ENCODE results near the gene USP15. TPM values are rescaled to one million over a fixed set of nuclear protein-coding genes. Genes with fewer than 3 reads are reported as not detected.

USP15 gene
- total and polyA plus RNA-seq, 4 experiments from 2014 or later: 79.1 to 156 (median 119) TPM

DNA sequence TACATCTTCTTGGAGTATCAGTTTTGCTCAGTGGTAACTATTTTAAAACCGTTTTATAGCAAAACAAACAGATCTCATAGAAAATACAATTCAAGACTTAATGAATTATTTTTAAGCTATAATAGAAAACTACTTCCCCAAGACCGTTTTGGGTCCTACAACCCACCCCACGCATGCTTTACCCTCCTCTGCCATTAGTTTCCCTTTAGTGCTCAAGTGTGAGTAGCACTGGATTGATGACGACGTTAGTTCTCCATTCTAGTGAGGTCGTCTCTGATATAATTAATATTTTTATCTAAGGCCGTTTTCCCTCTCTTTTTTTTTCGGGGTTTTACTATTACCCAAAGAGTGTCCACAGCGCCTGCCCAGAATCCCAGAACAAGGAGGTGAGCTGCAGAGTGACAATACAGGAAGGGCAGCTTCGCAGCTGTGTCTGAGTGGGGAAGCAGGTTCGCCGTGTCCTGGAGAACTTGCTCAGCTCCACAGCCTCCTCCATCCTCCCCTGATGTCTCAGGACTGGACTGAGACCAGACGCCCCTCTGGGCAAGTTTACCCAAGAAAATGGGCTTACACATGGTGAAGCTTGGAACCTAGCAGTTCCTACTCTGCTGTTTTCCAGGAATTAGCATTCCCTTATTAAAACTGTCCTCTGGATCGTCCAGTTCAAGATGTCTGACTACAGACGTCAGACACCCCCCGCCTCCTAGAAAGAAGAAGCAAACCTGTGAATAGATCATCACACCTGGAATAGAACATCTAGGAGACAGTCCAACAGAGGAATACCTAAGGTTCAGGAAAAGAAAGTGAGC, 174.5 kb downstream of the USP15 start:
- peak in 1 of 5 donors; percentile 5 for DNase-seq
- POLR2A ChIA-PET (ENCODE audit: partially characterized antibody): interaction anchor here (0.6 to 2.6 kb wide), 3 partner anchors 21 to 169 kb away, joined by 3 to 11 read pairs (median 4); partner anchors contain the start of gene MON2
- peaks cover 11% of the 10 kb centered on the region for H3K27me3 ChIP-seq (ENCODE audit: insufficient read depth, low read length)

DNA sequence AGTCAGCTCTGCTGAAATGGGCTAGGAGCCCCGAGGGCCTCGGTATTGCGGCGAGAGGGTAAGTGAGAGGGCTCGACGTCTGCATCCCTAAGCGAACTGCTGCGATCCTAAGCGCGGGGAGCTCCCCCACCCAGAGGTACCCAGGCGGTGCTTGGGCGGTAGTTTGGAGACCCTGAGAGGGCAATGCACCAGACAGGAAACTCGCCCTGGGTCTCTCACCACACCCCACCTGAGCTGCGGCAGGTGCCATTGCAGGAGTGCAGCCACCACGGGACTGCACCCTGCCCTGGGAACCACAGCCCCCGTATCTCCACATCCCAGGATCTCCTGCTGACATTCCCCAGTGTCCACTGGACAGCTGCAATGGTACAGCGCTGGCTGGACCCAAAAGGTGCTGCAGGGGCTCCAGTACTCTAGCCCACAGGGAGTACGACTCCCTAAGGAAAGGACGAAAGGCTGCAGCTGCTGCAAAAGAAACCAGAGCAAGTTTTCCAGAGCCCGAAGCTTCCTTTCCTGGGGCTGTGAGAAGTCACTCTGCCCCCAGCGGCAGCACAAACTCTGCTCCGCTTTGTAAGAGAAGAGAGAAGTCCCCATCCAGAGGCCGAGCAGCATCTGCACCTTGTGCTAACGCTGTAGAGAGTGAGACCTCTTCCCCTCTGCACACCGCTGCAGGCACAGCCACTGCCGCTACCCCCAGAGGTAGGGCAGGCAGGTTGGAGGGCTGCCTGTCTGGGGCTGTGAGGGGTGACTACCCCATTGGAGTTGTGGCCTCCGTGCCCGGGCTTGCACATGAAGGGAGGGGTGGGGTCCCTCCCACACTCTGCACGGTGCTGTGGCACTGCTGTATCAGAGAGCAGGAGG, 175.3 kb downstream of the USP15 start:
- peaks cover 5 to 6% of the 10 kb centered on the region in 2 donors for H3K27me3 Mint-ChIP-seq
- Histone ChIP-seq H3K27ac (ENCODE audit: low read depth, low read length) (no peak overlapping the region), H3K36me3 (ENCODE audit: insufficient read depth, low read length) (no peaks in the 10 kb centered on the region), H3K4me3 (ENCODE audit: low read length in 2 of 2) (peak overlapping the region; percentile 64 to 78), H3K9me3 (ENCODE audit: control insufficient read depth in 1 of 2, low read length in 2 of 2) (no peaks in the 10 kb centered on the region), H3K4me1 (ENCODE audit: insufficient read depth, low read length) (peaks cover 21% of the 10 kb centered on the region), H3K27me3 (ENCODE audit: insufficient read depth, low read length) (peaks cover 11% of the 10 kb centered on the region)
- POLR2A ChIA-PET (ENCODE audit: partially characterized antibody): interaction anchor here (0.6 to 2.6 kb wide), 3 partner anchors 22 to 168 kb away, joined by 3 to 11 read pairs (median 4); partner anchors contain the start of gene MON2
- H3K4me1 Mint-ChIP-seq: peaks cover 8 to 21% (median 16%) of the 10 kb centered on the region in 4 donors
- CTCF ChIA-PET (ENCODE audit: partially characterized antibody): interaction anchor here (0.7 to 6.6 kb wide), 18 partner anchors 8 to 378 kb away, joined by 3 to 162 read pairs (median 6); partner anchors contain the start of gene MON2
- no peaks in the 10 kb centered on the region for H3K9me3 Mint-ChIP-seq
- DNase-seq: peak in 4 of 5 donors; percentile 17 to 22 (median 20)
- H3K4me3 Mint-ChIP-seq: peak overlapping the region; percentile 79 to 90 (median 86)
- H3K36me3 Mint-ChIP-seq: no peaks in the 10 kb centered on the region
- intact Hi-C loops (cut with micrococcal nuclease): loop anchor here (5.0 kb wide), 1 partner anchor 92 kb away; no protein-coding TSS in a partner anchor
- H3K27ac Mint-ChIP-seq: peak overlapping the region in 3 of 7 donors; percentile 2 to 33 (median 29)

More for the DNA sequence above, 174.5 kb downstream of the USP15 start:
- H3K4me1 ChIP-seq (ENCODE audit: insufficient read depth, low read length): peaks cover 21% of the 10 kb centered on the region
- Mint-ChIP-seq H3K36me3 (no peaks in the 10 kb centered on the region), H3K27me3 (peaks cover 5 to 10% of the 10 kb centered on the region in 2 donors), H3K4me3 (peak overlapping the region; percentile 79 to 90 (median 86)), H3K27ac (peak overlapping the region in 3 of 7 donors; percentile 10 to 33 (median 29)), H3K9me3 (no peaks in the 10 kb centered on the region), H3K4me1 (peaks cover 8 to 21% (median 16%) of the 10 kb centered on the region in 4 donors)
- peak overlapping the region; percentile 64 to 78 for H3K4me3 ChIP-seq (ENCODE audit: low read length in 2 of 2)
- intact Hi-C loops (cut with micrococcal nuclease): loop anchor here (1.0 to 5.0 kb wide), 2 partner anchors 32 to 93 kb away; partner anchors contain the start of gene MON2
- no peaks in the 10 kb centered on the region for H3K36me3 ChIP-seq (ENCODE audit: insufficient read depth, low read length)
- H3K27ac ChIP-seq (ENCODE audit: low read depth, low read length): no peak overlapping the region
- CTCF ChIA-PET (ENCODE audit: partially characterized antibody): interaction anchor here (0.7 to 6.6 kb wide), 12 partner anchors 8 to 379 kb away, joined by 3 to 162 read pairs (median 4); partner anchors contain the start of gene MON2
- no peaks in the 10 kb centered on the region for H3K9me3 ChIP-seq (ENCODE audit: control insufficient read depth in 1 of 2, low read length in 2 of 2)

DNA sequence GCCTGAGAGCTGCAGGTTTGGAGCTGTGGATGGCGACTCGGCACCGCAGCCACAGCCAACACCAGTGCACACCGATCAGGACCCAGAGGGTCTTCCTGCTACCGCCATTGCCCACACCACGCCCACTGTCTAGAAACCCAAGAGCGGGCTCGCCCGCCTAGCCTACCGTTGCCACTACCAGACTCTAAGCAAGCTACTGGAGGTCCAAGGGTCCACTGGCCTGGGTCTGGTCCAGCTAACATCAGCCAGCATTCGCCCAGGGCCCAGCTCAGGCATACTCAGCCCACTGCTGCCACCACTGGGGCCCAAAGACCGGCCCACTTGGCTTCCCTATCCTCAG, 175.9 kb downstream of the USP15 start:
- peaks cover 3 to 6% of the 10 kb centered on the region in 2 donors for H3K27me3 Mint-ChIP-seq
- H3K36me3 ChIP-seq (ENCODE audit: insufficient read depth, low read length): no peaks in the 10 kb centered on the region
- ChIA-PET POLR2A (ENCODE audit: partially characterized antibody) (interaction anchor here (1.2 to 2.6 kb wide), 2 partner anchors 167 to 358 kb away, joined by 3 to 11 read pairs; no protein-coding TSS in a partner anchor), CTCF (ENCODE audit: partially characterized antibody) (interaction anchor here (1.2 to 6.6 kb wide), 13 partner anchors 8 to 377 kb away, joined by 3 to 162 read pairs (median 7); partner anchors contain the start of gene MON2)
- DNase-seq: no peak
- H3K36me3 Mint-ChIP-seq: no peaks in the 10 kb centered on the region
- H3K4me1 Mint-ChIP-seq: peaks cover 8 to 21% (median 16%) of the 10 kb centered on the region in 4 donors
- H3K27ac Mint-ChIP-seq: no peak overlapping the region
- peaks cover 21% of the 10 kb centered on the region for H3K4me1 ChIP-seq (ENCODE audit: insufficient read depth, low read length)
- H3K4me3 Mint-ChIP-seq: peak overlapping the region in 7 of 8 donors; percentile 46 to 90 (median 86)
- intact Hi-C loops (cut with micrococcal nuclease): loop anchor here (5.0 kb wide), 1 partner anchor 91 kb away; no protein-coding TSS in a partner anchor
- peaks cover 0 to 4% (median 0%) of the 10 kb centered on the region in 8 donors for H3K9me3 Mint-ChIP-seq
- peaks cover 11% of the 10 kb centered on the region for H3K27me3 ChIP-seq (ENCODE audit: insufficient read depth, low read length)
- H3K9me3 ChIP-seq (ENCODE audit: control insufficient read depth in 1 of 2, low read length in 2 of 2): no peaks in the 10 kb centered on the region
- H3K27ac ChIP-seq (ENCODE audit: low read depth, low read length): no peak overlapping the region
- H3K4me3 ChIP-seq (ENCODE audit: low read length in 2 of 2): peak overlapping the region in 1 of 2 donors; percentile 64

DNA sequence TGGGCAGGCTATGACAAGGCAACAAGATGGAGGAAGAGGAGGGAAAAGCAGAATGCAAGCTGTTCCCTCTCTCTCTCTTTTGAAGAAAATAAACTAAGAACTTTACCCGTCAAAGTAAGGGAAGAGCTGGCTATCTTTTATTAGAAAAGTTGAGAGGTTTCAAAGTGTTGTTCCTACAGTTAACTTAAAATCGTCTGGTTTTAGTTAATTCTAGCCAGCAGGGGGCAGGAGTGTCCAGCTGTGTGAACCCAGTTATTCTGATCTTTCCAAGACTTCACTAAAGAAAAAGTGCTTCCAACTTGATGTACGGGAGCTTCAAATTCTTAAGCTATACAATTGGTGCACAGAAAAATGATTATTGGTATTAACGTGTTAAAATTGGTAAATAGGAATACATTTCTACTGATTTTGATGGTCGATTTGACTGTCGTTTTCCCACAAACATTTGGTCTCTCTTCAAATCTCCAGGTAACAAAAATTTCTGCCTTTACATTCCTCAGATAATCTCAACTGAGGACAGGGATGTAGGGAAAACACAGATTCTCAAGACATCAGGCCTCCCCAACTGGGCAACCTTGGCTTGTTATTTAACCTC, 178.0 kb downstream of the USP15 start:
- POLR2A ChIA-PET (ENCODE audit: partially characterized antibody): interaction anchor here (0.9 kb wide), 1 partner anchor 361 kb away, joined by 3 read pairs; no protein-coding TSS in a partner anchor
- CTCF ChIA-PET (ENCODE audit: partially characterized antibody): interaction anchor here (0.8 to 6.6 kb wide), 39 partner anchors 10 to 378 kb away, joined by 3 to 162 read pairs (median 4); partner anchors contain the start of gene MON2

DNA sequence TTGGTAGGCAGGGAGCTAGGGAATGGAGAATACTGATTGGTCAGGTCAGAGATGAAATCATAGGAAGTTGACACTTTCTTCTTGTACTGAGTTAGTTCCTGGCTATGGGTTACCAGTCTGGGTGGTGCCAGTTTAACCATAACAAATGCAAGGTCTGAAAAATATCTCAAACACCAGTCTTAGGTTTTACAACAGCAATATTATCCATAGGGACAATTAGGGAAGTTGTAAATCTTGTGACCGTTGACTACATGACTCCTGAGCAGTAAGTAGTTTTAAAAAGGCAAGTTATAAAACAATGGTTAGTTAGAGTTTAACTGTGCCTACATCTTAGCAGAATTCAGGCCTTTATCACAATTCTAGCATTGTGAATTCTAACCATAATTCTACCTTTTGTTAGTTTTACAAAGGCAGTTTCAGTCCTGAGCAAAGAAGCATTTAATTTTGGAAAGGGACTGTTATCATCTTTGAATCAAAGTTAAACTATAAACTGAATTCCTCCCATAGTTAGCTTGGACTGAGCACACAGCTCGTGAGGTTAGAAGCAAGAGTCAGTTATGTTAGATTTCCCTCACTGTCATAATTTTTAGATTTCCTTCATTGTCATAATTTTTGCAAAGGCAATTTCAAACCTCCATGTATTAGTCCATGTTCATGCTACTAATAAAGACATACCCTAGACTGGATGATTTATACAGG, 186.7 kb downstream of the USP15 start:
- Mint-ChIP-seq H3K4me3 (no peak overlapping the region), H3K27ac (no peak overlapping the region), H3K9me3 (peaks cover 6 to 44% (median 33%) of the 10 kb centered on the region in 8 donors), H3K27me3 (peaks cover 2 to 6% of the 10 kb centered on the region in 2 donors), H3K36me3 (peaks cover 0 to 2% of the 10 kb centered on the region in 2 donors), H3K4me1 (no peaks in the 10 kb centered on the region)
- H3K9me3 ChIP-seq (ENCODE audit: control insufficient read depth in 1 of 2, low read length in 2 of 2): peaks cover 0 to 9% of the 10 kb centered on the region in 2 donors
- ChIA-PET POLR2A (ENCODE audit: partially characterized antibody) (interaction anchor here (0.9 kb wide), 1 partner anchor 187 kb away, joined by 3 read pairs; the partner anchor contains the start of gene USP15), CTCF (ENCODE audit: partially characterized antibody) (interaction anchor here (0.7 to 3.4 kb wide), 3 partner anchors 10 to 349 kb away, joined by 3 to 18 read pairs (median 3); no protein-coding TSS in a partner anchor)
- DNase-seq: no peak
- H3K36me3 ChIP-seq (ENCODE audit: insufficient read depth, low read length): no peaks in the 10 kb centered on the region
- intact Hi-C loops (cut with micrococcal nuclease): no loop called here
- H3K27me3 ChIP-seq (ENCODE audit: insufficient read depth, low read length): no peaks in the 10 kb centered on the region
- no peak overlapping the region for H3K4me3 ChIP-seq (ENCODE audit: low read length in 2 of 2)
- no peak overlapping the region for H3K27ac ChIP-seq (ENCODE audit: low read depth, low read length)
- H3K4me1 ChIP-seq (ENCODE audit: insufficient read depth, low read length): no peaks in the 10 kb centered on the region

More for the DNA sequence above, 178.0 kb downstream of the USP15 start:
- H3K4me3 Mint-ChIP-seq: no peak overlapping the region
- H3K9me3 Mint-ChIP-seq: peaks cover 7 to 25% (median 13%) of the 10 kb centered on the region in 8 donors
- H3K27me3 Mint-ChIP-seq: peaks cover 2 to 3% of the 10 kb centered on the region in 2 donors
- Histone ChIP-seq H3K27ac (ENCODE audit: low read depth, low read length) (no peak overlapping the region), H3K27me3 (ENCODE audit: insufficient read depth, low read length) (peaks cover 7% of the 10 kb centered on the region), H3K9me3 (ENCODE audit: control insufficient read depth in 1 of 2, low read length in 2 of 2) (no peaks in the 10 kb centered on the region), H3K36me3 (ENCODE audit: insufficient read depth, low read length) (no peaks in the 10 kb centered on the region), H3K4me3 (ENCODE audit: low read length in 2 of 2) (no peak overlapping the region), H3K4me1 (ENCODE audit: insufficient read depth, low read length) (peaks cover 21% of the 10 kb centered on the region)
- intact Hi-C loops (cut with micrococcal nuclease): loop anchor here (1.0 to 5.0 kb wide), 5 partner anchors 89 to 375 kb away; no protein-coding TSS in a partner anchor
- H3K27ac Mint-ChIP-seq: no peak overlapping the region
- peak; percentile 40 to 47 (median 41) for DNase-seq
- peaks cover 8 to 21% (median 16%) of the 10 kb centered on the region in 4 donors for H3K4me1 Mint-ChIP-seq
- peaks cover 1 to 4% of the 10 kb centered on the region in 2 donors for H3K36me3 Mint-ChIP-seq

DNA sequence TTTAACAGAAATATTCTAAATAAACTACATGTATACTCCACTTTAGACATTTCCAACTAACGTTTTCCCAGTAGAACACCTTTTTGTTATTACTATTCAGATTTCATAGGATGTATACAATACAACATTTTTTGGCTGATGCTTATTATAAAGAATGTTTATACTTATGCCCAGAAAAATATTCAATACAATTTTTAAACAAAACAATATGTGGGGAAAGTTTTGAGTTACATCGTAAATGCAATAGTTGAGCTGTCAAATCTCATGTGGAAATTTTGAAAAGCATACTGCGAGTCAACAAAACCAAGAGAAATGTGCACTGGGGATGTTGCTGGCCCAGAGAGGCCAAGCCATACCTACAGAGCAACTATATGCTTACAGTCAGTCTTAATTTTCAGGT, 188.2 kb downstream of the USP15 start:
- H3K27me3 Mint-ChIP-seq: peaks cover 2 to 10% of the 10 kb centered on the region in 2 donors
- no peaks in the 10 kb centered on the region for H3K27me3 ChIP-seq (ENCODE audit: insufficient read depth, low read length)
- no peak overlapping the region for H3K4me3 ChIP-seq (ENCODE audit: low read length in 2 of 2)
- H3K4me1 Mint-ChIP-seq: no peaks in the 10 kb centered on the region
- POLR2A ChIA-PET (ENCODE audit: partially characterized antibody): no interaction called here
- H3K27ac Mint-ChIP-seq: no peak overlapping the region
- H3K36me3 ChIP-seq (ENCODE audit: insufficient read depth, low read length): no peaks in the 10 kb centered on the region
- peaks cover 0 to 2% of the 10 kb centered on the region in 2 donors for H3K36me3 Mint-ChIP-seq
- intact Hi-C loops (cut with micrococcal nuclease): no loop called here
- DNase-seq: no peak
- no peaks in the 10 kb centered on the region for H3K4me1 ChIP-seq (ENCODE audit: insufficient read depth, low read length)
- no peak overlapping the region for H3K27ac ChIP-seq (ENCODE audit: low read depth, low read length)
- CTCF ChIA-PET (ENCODE audit: partially characterized antibody): interaction anchor here (3.4 kb wide), 1 partner anchor 12 kb away, joined by 18 read pairs; no protein-coding TSS in a partner anchor
- peaks cover 0 to 9% of the 10 kb centered on the region in 2 donors for H3K9me3 ChIP-seq (ENCODE audit: control insufficient read depth in 1 of 2, low read length in 2 of 2)
- H3K4me3 Mint-ChIP-seq: no peak overlapping the region
- peaks cover 0 to 30% (median 22%) of the 10 kb centered on the region in 8 donors for H3K9me3 Mint-ChIP-seq
